GM18868 (cell line): Measurements from ENCODE around the gene ATRN.
"Not testable (repeated sequence)": the region's sequence is repeated elsewhere in the genome, so short reads cannot be mapped to it uniquely, and the experiment has no call there.

Experiments used
- ATAC-seq: cut with Tn5 transposase; IDR thresholded peaks from one replicate; pipeline ENCODE4 v1.9.1; 2021; ENCODE audit warnings: mild to moderate bottlenecking, moderate library complexity; ENCODE audit not compliant: unreplicated experiment

Gene ATRN

DNA sequence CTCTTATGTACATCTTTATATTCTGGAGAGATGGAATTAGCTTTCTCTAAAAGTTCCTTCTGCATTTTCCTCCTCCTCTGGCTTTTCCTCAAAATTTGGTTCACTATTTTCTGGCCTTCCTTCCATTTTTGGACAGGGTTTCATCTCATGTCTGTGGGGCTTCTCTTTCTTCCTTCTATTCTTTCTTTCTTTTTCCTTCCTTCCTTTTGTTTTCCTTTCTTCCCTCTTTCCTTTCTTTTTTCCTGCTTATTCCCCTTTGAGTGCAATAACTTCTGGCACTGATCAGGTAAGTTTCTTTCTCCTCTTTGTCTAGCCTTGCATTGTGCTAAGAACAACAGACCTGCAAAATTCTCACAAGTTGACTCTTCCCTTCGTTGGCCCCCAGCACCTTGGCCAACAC lies 5.5 kb upstream of the ATRN start:
- ATAC-seq: no peak

DNA sequence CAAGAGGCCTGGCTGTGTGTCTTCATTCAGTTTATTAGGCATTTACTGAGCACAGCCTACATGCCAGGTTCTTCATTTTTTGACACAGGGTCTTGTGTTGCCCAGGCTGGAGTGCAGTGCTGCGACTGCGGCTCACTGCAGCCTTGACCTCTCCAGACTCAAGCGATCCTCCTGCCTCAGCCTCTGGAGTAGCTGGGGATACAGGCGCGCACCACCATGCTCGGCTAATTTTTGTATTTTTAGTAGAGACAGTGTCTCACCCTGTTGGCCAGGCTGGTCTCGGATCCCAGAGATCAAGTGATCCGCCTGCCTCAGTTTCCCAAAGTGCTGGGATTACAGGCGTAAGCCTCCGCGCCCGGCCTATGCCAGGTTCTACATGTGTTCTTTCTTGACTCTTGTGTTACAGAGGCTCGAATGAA lies 601 bp upstream of the ATRN start:
- ATAC-seq: no peak

DNA sequence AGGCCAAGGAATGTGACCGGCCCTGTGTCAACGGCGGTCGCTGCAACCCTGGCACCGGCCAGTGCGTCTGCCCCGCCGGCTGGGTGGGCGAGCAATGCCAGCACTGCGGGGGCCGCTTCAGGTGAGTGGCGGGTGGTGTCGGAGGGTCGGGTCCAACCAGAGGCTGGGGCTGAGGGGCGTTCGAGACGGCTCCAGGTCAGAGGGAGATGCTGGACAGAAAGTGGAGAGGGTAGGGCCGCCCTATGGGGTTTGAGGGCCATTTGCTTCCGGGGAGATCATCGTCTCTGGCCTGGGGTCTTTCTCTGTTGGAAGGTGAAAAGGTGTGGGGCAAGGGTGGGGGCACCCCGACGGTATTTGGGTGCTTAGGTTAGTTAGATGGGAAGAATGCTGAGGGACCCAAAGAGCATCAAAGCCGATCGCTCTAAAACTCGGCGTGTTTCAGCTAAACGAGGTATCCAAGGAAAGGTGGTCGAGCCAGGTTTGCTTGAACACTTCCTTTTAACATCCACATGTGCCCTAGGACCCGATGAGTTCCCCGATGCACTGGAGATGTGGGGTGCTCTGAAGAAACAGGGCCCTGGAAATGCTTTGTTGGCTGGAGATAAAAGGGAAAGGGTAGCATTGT lies 691 bp downstream of the ATRN start:
- ATAC-seq: no peak

DNA sequence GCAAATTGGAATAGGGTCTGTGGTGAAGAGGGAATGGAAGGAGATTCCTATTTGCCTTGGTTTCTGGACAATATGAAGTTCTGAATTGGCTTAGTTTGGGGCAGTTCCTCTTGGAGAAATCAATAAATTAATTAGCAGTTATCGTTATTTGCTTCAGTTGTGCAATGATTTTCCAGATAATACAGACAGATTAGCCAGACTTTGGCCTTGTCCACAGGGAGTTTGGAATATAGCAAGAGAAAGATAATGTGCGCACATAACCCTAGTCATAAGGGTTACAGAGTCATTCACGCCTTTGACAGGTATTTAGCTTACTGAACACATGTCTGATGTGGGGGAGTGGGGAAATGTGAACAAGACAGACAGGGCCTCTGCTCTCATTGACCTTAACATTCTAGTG lies 1.3 kb downstream of the ATRN start:
- ATAC-seq: no peak

DNA sequence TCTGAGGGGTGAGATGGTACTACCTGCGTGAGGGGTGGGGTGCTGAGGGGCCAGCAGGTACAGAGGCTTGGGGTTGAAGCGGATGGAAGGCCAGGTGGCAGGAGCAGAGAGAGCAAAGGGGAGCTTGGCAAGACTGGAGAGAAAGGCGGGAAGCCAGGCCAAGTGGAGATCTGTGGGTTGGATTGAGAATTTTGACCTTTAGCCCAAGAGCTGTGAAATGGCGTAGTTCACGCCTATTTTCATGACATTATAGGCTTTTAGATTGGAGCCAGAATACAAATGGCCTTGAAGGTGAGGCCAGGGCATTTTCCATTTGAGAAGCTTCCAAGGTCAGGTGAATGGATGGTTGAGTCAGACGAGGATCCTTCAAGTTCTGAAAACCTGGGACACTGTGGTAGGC lies 2.5 kb downstream of the ATRN start:
- no peak for ATAC-seq

DNA sequence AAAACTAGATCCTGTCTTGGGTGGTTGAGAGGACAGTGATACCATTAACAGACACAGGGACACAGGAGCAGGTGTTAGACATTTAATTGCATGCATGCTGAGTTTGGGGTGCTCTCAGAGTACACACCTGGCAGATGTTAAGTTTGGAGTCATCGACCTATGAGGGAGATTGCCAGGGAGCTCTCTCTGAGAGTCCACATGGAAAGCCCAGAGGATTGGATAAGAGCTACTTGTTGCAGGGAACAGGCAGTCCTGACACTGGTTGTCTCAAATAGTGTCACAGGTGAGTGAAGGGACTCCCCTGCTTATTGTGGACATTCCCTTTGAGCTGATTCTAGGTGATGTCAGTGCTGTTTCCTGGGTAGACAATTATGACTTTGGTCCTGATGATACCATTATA lies 3.1 kb downstream of the ATRN start:
- ATAC-seq: no peak

DNA sequence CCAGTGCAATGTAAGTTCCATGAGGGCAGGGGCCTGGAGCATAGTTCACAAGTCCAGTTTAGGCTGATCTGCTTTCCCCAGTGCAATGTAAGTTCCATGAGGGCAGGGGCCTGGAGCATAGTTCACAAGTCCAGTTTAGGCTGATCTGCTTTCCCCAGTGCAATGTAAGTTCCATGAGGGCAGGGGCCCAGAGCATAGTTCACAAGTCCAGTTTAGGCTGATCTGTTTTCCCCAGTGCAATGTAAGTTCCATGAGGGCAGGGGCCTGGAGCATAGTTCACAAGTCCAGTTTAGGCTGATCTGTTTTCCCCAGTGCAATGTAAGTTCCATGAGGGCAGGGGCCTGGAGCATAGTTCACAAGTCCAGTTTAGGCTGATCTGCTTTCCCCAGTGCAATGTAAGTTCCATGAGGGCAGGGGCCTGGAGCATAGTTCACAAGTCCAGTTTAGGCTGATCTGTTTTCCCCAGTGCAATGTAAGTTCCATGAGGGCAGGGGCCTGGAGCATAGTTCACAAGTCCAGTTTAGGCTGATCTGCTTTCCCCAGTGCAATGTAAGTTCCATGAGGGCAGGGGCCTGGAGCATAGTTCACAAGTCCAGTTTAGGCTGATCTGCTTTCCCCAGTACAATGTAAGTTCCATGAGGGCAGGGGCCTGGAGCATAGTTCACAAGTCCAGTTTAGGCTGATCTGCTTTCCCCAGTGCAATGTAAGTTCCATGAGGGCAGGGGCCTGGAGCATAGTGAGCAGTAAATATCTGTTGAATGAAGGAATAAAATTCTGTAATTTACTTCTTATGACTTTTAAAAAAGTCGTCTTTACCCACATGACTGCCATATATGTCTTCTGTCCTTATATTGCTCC lies 6.4 kb downstream of the ATRN start:
- ATAC-seq: not testable (repeated sequence)

DNA sequence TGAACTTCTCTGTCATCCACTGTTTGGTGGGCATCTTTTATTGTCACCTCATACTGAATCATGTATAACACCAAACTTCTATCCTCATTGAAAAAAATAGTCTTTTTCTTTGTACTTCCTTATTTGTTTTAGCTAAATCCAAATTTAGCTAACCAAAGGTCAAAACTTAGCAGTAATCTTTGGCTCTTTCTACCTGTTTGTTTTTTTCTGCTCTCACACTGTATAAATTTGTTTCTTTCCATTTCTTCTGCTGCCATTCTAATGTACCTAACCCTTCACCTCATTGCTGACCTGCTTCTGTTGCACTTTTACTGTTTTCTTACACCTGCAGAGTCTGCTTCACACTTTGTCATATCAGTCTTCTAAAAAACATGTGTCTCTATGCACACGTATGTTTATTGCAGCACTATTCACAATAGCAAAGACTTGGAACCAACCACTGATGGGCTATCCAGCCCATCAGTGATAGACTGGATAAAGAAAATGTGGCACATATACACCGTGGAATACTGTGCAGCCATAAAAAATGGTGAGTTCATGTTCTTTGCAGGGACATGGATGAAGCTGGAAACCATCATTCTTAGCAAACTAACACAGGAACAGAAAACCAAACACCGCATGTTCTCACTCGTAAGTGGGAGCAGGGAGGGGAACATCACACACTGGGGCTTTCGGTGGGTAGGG lies 7.2 kb downstream of the ATRN start:
- no peak for ATAC-seq

DNA sequence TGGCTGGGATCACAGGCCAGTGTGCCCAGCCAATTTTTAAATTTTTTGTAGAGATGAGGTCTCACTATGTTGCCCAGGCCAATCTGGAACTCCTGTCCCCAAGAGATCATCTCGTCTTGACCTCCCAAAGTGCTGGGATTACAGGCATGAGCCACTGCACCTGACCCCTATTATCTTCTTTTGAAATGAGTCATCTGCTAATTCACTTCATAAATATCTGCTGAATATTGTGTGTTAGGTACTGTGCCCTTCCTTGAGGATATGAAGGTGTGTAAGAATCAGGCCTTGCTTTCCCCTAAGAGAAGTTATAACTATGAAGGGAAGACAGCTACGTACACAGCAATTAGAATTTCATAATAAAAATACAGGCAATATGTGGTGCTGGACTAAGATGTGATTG lies 8.2 kb downstream of the ATRN start:
- no peak for ATAC-seq

DNA sequence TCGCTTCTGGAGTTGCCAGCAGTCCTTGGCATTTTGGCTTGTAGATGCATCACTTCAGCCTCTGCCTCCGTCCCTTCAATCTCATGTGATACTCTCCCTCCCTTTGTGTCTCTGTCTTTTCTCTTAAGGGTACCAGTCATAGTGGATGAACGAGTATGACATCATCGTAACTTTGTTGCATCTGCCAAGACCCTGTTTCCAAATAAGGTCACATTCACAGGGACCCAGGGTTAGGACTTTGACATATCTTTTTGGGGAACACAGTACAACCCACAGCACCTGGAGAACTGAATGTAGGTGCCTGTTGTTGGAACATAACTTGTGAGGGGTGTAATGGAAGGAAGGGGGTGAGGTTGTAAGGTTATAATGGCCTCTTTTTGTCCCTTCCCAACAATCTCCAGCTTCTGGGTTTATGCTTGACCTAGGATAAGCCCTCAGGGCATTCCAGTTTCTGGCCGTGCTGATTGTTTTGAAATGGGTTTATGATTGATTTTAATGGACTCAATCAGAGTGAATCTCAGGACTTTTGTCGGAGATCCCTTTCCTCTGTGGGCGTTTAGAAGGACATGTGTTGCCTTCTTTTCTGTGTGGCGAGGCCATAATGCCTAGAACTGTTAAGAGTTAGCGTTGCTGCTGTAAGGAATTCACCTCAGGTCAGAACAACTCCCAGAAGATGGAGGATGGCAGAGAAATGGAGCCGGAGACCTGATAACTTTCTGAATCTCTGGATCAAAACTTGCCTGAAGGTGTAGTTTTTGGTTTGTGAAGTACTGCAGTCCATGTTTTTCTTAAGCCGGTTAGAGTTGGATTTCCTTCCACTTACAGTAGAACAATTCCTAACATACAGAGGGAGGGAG lies 9.2 kb downstream of the ATRN start:
- ATAC-seq: no peak

DNA sequence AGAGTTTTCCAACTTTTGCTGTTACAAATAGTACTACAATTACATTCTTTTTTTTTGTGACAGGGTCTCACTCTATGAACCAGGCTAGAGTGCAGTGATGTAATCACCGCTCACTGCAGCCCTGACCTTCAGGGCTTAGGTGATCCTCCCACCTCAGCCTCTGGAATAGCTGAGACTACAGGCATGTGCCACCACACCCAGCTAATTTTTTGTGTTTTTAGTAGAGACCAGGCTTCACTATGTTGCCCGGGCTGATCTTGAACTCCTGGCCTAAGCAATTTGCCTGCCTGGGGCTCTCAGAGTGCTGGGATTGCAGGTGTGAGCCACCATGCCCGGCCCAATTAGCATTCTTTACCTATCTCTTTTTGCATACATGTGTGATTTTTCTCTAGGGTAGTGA lies 12.5 kb downstream of the ATRN start:
- no peak for ATAC-seq

DNA sequence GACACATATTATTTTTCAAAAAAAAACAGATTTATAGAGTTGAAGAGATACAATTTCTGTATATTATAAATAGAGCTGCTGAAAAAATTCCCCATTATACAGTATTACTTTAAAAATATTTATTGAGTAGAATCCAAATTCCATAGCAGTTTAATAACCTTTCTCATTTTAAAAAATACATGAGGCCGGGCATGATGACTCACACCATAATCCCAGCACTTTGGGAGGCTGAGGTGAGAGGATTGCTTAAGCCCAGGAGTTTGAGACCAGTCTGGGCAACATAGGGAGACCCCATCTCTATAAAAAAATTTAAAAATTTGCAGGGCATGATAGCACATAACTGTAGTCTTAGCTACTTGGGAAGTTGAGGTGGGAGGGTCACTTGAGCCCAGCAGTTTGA lies 13.0 kb downstream of the ATRN start:
- no peak for ATAC-seq

DNA sequence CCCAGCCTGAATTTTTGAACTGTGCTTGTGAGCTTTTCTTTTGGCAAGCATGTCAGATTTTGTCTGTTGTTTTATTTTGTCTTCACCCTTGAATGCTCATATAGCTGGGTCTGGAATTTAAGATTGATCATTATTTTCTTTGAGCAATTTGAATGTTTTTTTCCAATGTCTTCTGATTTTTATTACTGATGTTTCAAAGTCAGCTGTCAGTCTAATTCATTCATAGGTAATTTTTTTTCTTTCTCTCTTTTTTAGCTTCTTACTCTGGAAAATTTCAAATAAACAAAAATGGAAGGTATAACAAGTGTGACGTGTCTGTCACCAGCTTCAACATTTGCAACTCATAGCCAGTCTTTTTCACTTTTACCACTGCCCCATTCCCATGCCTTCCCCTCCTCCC lies 15.1 kb downstream of the ATRN start:
- ATAC-seq: no peak

DNA sequence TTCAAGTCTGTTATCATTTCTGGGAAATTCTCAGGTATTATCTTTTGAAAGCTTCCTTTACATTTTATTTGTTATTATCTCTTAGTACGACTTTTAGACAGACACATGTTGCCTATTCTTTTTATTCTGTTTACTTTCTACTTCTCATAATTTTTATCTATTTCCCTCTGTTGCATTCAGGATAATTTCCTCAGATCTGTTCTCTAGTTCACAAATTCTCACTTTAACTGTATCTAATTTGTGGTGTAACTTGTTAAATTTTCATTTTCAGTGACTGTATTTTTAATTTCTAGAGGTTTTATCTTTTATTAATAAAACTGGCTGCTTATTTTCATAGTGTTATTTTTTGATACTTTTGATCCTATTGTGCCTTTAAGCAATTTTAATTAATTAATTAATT lies 16.0 kb downstream of the ATRN start:
- no peak for ATAC-seq

DNA sequence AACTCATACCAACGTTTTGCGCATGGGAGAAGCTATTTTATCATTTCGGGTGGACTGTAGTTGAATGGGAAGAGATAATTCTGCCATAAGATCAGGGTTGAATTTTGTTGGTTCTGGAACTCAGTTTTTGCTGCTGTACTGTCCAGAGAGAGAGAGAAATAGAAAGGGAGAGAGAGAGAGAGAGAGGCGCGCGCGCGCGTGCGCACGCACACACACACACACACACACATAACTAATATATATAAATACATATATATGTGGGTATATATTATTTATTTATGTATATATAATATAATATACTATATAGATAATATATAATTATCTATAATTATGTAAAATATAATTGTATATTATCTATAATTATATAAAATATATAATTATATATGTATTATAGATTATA lies 21.9 kb downstream of the ATRN start:
- no peak for ATAC-seq

DNA sequence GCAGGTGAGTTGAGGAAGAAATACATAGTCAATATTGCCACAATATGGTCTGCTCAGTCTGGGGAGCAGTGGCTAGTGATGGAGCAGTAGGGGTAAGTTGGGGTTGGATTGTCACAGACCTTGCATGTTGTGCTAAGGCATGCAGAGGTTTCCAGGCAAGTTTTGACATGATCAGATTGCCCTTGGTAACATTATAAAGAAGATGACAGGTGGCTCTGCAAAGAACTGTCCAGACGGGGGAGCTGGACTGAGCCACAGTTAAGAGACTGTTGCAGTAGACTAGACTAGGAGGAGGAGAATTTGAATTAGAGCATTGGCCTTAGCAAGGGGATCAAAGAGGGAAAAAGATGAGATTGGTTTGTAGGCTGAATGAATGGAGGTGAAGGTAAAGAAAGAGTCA lies 23.4 kb downstream of the ATRN start:
- ATAC-seq: no peak

DNA sequence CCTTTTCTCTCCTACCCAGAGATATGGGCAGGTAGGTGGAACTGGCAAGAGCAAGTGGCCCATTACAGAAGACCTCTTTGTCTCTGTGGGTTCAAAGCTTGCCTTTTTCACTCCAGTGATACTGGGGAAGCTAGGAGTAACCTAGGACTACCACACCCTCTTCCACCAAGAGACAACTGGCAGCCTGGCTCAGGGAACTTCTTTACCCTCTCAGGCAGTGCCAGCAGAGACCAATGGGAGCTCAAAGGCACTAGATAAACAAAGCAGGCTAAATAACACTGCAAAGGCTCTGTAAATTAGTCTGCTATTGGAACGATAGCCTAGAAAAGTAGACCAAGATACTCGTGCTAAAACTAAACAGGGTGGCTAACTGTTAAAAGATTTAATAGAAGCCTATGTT lies 32.1 kb downstream of the ATRN start:
- no peak for ATAC-seq

DNA sequence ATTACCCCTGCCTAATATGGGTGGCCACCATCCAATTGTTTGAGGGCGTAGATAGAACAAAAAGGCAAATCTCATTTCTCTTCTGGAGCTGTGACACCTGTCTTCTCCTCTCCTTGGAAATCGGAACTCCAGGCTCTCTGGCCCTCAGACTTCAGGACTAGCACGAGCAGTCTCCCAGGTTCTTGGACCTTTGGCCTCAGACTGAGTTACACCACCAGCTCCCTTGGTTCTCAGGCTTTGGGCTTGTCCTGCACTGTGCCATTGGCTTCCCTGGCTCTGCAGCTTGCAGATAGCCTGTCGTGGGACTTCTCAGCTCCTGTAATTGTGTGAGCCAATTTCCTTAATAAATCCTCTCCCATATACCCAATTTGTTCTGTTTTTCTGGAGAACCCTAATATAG lies 34.3 kb downstream of the ATRN start:
- ATAC-seq: no peak

DNA sequence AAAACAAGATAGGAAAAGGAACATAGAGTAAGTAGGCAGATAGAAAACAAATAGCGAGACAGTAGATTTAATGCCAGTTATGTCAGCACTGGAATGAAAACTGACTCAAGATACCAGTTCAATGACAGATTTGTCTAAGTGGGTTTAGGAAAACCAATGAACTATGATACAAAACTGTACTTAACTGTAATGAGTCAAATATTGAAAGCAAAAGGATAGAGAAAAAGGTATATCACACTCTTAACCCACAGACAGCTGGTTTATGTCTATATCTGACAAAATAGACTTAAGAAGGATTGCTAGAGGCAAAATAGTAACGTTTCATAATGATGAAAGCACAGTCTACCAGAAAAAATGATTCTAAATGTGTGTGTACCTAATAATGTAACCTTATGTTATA lies 38.2 kb downstream of the ATRN start:
- ATAC-seq: no peak

DNA sequence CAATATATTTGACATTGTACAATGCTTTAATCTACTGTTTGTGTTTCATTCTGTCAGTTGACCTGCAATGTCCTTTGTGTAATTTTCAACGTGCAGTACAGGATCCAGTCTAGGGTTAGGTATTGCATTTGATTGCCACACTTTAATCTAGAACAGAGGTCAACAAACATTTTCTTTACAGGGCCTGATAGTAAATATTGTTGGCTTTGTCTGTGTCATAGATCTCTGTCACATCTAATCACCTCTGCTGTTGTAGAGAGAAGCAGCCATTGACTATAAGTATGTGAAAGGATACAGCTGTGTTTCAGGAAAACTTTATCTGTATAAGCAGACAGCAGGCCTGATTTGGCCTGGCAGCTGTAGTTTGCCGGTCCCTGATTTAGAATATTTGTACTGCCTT lies 39.3 kb downstream of the ATRN start:
- ATAC-seq: no peak

DNA sequence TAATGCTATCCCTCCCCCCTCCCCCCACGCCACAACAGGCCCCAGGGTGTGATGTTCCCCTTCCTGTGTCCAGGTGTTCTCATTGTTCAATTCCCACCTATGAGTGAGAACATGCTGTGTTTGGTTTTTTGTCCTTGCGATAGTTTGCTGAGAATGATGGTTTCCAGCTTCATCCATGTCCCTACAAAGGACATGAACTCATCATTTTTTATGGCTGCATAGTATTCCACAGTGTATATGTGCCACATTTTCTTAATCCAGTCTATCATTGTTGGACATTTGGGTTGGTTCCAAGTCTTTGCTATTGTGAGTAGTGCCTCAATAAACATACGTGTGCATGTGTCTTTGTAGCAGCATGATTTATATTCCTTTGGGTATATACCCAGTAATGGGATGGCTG lies 41.4 kb downstream of the ATRN start:
- ATAC-seq: not testable (repeated sequence)
